Inflammatory macrophage treated with lipopolysaccharide for 1 hour (primary cell): ENCODE measurements around the gene ZNF665.
"Not testable (repeated sequence)": the region's sequence is repeated elsewhere in the genome, so short reads cannot be mapped to it uniquely, and the experiment has no call there.

Experiments
- DNase-seq, 2 donors: peaks; one replicate each; pipeline ENCODE4 v3.0.0-alpha.2; 2020 to 2022

Gene ZNF665

DNA sequence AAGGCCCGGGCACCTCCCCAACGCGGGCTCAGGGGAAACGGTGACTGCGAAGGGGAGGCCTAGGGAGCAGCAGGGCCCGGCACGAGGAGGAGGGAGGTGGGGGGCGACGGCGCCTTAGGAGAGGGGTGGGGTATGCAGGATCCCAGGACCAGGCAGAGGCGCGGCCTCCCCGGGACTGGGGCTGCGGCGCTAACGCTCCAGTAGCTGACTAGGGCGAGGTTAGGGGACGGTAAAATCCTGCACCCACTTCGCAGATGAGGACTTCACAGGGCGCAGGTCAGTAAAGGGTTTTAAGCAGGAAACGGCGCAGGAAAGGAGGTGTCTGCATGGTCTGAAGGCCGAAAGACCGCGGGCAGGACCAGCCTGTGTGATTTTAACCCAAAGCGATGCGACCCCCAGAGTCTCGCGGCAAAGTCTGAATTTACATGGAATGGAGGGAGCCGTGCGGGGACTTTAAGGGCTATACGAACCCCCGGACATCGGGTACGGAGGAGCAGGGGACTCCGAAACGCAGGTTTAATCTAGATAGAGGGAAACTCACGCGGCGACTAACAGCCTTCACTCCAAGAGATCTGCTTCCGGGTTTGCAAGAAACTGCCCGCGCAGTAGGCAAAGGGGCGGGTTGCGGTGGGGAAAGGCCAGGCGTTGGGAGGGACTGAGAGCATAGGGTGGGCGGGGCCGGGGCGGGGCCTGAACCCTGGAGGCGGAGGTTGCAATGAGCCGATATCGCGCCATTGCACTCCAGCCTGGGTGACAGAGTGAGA is at the start of gene ZNF665:
Gene ZNF665 (minus strand): TSS at position 588 of the 764 bp plus-strand sequence. CDS start 10,460 bp downstream, outside the sequence.
- DNase-seq, result peak; percentile 87 to 91

DNA sequence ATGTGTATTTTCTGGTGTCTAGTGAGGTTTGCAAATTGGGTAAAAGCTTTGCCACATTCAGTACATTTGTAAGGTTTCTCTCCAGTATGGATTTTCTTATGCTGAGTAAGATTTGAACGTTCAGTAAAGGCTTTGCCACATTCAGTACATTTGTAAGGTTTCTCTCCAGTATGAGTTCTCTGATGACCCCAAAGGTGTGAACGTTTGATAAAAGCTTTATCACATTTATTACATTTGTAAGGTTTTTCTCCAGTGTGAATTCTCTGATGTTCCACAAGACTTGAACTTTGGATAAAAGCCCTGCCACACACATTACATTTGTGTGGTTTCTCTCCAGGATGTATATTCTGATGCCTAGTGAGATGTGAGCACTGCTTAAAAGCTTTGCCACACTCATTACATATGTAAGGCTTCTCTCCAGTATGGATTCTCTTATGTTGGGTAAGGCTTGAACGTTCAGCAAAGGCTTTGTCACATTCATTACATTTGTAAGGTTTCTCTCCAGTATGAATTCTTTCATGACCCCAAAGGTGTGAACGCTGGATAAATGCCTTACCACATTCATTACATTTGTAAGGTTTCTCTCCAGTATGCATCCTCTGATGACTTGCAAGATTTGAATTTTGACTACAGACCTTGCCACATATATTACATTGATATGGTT is 44.1 kb upstream of the ZNF665 start:
- no peak for DNase-seq

DNA sequence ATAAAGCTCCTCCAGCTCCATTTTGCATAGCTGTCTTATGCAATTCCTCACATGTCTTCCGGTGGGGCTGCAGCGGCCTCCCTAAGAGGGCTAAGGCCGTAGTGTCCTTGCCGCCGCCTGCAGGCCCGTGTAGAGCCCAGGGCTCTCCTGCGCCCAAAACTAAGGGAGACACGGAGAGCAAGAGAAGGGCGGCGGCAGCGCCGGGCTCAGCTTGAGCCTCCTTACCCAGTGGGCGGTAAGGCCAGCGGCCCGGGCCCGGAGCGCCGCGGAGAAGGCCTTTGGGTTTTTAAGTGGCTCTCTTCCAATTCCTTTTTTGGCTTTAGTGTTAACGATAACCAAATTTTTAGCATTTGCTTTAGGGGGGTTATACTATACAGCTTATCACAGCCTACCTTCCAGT is 31.4 kb upstream of the ZNF665 start:
- DNase-seq, result no peak

DNA sequence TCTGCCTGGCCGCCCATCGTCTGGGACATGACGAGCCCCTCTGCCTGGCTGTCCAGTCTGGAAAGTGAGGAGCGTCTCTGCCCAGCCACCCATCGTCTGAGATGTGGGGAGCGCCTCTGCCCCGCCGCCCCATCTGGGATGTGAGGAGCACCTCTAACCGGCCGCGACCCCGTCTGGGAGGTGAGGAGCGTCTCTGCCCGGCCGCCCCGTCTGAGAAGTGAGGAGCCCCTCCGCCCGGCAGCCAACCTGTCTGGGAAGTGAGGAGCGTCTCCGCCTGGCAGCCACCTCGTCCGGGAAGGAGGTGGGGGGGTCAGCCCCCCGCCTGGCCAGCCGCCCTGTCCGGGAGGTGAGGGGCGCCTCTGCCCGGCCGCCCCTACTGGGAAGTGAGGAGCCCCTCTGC is 29.6 kb upstream of the ZNF665 start:
- not testable (repeated sequence) for DNase-seq

DNA sequence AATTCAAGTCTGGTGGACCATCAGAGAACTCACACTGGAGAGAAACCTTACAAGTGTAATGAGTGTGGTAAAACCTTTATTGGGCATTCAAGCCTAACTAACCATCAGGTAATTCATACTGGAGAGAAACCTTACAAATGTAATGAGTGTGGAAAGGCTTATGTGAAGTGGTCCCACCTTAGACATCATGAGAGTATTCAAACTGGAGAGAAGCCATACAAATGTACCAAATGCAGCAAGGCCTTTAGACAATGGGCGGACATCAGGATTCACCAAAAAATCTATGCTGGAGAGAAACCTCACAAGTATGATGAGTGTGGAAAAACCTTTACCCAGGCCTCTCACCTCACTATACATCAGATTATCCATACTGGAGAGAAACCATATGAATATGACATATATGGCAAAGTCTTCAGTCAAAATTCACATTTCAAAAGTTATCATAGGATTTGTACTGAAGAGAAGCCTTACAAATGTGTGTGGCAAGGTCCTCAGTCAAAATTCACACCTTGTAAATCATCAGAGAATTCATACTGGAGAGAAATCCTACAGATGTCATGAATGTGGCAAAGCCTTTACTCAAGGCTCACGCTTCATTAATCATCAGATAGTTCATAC is 19.7 kb upstream of the ZNF665 start:
- DNase-seq, result no peak

DNA sequence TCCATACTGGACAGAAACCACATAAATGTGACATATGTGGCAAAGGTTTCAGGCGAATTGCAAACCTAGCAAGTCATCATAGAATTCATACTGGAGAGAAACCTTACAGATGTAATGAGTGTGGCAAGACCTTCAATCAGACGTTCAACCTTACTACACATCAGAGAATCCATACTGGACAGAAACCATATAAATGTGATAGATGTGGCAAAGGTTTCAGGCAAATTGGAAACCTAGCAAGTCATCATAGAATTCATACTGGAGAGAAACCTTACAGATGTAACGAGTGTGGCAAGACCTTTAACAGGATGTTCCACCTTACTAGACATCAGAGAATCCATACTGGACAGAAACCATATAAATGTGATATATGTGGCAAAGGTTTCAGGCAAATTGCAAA is 18.4 kb upstream of the ZNF665 start:
- DNase-seq, result not testable (repeated sequence)

DNA sequence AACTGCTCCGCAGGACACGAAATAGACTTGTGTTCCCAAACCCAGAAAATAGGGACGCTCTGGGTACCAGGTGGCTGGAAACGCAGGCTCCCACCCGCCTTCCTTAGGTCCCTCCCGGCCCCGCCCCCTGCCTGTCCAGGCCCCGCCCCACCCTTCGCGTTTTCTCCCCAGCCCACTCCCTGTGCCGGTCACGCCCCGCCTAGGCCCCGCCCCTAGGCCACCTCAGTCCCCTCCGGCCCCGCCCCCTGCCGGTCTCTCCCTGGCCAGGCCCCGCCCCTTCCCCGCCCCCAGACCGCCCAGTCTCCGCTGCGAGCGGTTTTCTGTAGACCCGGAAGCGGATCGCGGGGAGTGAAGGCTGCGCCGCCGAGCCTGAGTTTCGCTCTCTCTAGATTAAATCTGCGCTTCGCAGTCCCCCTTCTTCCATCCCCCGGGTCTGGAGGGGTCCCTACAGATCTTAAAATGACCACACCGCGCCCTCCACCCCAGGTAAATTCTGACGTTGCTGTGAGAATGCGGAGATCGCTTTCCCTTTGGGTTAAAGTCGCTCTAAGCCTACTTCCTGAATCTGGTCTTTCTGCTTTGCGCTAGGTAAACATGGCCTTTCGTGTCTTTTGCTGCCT is 3.7 kb upstream of the ZNF665 start:
- DNase-seq, result peak; percentile 90 to 97

DNA sequence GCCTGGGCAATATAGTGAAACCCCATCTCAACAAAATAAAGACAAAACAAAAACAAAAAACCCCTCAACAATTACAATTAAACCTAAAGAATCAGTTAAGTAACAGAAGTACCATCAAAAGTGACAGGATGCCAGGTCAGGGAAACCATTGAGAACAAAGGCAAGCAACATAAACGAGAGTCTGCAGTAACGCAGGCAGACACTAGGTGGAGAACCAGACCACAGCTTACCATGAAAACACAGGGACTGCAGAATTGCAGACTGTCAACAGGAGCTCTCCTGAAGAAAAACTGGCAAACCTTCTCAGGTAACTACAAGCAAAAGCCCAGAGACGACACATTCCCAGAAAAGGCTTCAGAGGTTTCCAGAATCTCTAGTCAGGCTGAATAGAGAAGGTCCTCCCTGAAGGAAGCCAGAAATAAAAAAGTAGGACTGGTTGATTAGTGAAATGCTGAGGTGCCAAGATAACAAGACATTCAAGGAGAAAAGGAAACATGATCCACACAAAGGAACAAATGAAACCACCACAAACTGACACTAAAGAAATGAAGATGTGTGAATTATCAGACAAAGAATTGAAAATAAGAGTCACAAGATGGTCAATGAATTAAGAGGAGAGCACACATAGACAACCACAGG is 2.2 kb upstream of the ZNF665 start:
- peak; percentile 71 to 82 for DNase-seq

DNA sequence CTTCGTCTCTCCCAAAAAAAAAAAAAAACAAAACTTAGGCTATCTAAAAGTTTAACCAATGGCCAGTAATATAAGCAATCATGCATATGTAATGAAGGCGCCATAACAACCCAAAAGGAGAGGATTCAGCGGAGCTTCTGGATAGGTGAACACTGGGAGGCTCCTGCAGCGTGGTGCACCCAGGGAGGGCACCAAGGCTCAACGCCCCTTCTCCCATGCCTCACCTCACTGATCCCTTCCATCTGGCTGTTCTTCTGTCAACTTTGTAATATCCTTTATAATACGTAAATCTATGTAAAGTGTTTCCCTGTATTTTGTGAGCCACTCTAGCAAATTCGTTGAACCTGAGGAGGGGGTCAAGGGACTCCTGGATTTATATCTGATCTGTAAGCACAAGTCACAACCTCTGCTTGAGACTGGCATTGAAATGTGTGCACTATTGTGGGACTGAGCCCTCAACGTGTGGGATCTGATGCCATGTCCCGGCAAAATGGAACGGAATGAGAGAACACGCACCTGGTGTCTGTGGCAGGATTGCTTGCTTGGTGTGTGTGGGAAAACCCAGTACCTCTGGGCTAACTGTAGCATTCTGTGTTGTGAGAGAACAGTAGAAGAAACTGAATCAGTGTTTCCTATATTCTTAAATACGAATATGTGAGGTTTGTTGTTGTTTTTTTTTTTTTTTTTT is 521 bp upstream of the ZNF665 start:
- no peak for DNase-seq

DNA sequence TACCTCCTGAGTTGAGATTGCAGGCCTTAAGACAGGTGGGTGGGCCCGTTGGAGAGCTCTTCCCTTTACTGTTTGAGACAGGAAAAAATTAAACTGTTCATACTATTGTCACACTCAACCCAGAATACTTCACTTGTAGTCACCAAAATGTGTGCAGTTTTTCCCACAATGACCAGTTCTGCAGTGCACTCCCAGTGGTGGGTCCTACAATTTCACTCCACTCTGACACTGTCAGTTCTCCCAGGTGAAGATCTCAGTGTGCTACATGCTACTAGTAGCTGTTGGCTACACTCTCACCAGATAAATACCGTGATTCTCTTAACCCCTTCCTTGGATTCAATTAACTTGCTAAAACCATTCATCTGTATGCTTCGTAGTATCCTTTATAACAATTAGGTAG is 2.9 kb downstream of the ZNF665 start:
- no peak for DNase-seq

DNA sequence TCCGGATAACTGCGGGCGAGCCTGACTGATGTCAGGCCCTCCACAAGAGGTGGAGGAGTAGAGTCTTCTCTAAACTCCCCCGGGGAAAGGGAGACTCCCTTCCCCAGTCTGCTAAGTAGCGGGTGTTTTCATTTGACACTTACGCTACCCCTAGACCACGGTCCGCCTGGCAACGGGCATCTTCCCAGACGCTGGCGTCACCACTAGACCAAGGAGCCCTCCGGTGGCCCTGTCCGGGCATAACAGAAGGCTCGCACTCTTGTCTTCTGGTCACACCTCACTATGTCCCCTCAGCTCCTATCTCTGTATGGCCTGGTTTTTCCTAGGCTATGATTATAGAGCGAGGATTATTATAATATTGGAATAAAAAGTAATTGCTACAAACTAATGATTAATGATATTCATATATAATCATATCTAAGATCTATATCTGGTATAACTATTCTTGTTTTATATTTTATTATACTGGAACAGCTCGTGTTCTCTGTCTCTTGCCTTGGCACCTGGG is 3.4 kb downstream of the ZNF665 start:
- DNase-seq, result not testable (repeated sequence)

DNA sequence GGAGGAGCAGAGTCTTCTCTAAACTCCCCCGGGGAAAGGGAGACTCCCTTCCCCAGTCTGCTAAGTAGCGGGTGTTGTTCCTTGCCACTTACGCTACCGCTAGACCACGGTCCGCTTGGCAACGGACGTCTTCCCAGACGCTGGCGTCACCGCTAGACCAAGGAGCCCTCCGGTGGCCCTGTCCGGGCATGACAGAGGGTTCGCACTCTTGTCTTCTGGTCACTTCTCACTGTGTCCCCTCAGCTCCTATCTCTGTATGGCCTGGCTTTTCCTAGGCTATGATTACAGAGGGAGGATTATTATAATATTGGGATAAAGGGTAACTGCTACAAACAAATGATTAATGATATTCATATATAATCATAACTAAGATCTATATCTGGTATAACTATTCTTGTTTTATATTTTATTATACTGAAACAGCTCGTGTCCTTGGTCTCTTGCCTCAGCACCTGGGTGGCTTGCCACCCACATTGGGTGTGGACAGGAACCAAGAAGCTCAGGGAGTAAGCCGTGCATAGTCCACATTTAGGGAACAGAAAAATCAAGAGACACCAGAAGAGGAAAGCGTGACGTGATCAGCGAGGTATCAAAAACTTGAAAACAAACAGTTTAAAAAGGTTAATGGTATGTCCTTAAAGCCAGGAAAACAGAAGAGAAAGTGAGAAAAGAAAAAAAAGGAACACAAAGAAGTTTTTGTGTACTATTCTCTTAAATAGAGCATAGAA is 7.8 kb downstream of the ZNF665 start:
- DNase-seq, result not testable (repeated sequence)

DNA sequence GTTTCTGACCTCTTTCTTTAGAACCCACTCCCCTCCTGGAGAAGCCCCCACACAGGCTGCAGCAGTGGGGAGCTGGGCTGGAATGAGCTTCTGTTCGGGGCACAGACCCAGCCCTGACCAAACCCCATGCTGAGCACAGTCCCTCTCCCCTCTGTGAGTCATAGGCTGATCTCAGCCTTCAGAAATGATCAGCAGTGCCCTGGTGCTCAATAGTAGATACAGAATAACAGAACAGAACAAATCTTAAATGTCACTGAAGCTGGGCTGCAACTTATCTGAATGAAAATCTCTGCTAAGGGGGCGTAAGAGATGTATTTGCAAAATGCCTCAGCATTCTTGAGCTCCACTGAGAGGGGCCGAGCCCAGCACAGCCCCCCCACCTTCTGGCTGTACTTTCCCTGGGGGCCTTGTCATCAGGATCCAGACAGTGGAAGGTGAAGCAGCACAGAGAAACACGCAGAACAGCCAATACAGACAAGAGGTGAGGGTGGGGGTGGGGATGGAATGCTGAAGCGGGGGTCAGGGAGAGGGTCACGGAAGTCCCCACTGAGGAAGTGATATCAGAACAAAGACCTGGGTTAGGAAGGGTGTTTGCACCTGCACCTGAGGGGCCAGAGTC is 9.9 kb downstream of the ZNF665 start:
- no peak for DNase-seq

DNA sequence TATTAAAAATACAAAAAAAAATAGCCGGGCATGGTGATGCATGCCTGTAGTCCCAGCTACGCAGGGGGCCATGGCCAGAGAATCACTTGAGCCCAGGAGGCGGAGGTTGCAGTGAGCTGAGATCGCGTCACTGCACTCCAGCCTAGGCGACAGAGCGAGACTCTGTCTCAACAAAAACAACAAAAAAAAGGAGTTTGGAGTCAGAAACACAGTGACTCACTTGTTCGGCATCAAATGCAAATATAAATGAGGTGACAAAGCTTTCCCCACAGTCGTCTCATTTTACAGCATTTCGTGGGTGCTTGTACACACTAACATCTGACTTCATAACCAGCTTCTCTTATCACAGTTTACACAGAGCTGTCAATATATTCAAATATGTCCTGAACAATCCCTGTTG is 11.0 kb downstream of the ZNF665 start:
- no peak for DNase-seq

DNA sequence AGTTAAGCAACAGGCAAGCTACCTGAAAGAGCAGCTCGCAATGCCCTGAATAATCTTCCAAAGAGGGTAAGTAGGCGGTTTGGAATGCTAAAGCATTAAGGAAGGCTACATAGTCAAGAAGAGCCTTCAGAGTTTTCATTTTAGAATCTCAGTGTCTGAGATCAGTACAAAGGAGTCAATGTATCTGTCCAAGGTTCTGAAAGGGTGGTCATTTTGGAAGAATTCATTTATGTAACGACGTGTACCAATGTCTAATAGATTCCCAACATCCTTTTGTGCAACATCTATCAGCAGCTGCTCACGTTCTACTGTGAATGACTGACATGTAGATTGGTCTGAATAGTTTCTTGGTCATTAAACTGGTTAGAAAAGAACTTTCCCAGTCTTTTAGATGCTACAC is 15.2 kb downstream of the ZNF665 start:
- DNase-seq, result no peak

DNA sequence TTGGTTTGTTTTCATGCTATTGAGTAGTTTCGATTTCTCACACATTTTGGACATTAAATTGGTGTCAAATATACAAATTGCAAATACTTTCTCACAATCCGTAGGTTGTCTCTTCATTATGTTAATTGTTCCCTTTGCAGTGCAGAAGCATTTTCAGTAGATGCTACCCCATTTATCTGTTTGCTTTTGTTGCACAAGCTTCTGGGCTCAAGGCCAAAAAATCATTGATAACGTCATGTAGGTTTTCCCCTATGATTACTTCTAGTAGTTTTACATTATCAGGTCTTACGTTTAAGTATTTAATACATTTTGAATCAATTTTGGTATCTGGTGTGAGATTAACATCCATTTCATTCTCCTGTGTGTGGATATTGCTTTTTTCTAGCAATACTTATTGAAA is 20.3 kb downstream of the ZNF665 start:
- no peak for DNase-seq

DNA sequence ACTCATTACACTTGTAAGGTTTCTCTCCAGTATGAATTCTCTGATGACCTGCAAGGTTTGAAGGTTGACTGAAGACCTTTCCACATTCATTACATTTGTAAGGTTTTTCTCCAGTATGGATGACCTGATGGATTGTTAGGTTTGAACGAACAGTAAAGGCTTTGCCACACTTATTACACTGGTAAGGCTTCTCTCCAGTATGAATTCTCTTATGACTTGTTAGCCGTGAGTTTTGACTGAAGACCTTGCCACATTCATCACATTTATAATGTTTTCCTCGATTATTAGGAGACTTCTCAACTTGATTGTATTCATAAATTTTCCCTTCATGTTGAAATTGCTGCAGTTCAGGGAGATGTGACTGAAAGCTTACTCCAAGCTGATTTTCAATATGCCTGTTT is 27.5 kb downstream of the ZNF665 start:
- no peak for DNase-seq

DNA sequence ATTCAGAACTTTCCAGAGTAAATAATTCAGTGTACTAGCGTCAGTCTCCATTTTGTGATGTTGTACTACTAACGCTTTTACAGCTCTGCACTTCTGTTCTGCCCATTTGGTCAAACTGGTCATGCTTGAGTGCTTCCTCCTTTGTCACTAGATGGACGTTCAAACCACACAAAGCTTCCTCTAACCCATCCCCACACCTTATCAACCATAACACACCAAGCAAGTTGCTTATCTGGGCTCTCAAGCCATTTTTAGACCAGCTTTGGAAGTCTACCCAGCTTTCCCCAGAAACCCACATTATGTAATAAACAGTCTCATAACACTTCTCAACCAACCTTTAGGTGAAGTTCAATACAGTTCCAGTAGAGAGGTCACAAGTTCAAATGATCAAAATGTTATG is 32.0 kb downstream of the ZNF665 start:
- no peak for DNase-seq

DNA sequence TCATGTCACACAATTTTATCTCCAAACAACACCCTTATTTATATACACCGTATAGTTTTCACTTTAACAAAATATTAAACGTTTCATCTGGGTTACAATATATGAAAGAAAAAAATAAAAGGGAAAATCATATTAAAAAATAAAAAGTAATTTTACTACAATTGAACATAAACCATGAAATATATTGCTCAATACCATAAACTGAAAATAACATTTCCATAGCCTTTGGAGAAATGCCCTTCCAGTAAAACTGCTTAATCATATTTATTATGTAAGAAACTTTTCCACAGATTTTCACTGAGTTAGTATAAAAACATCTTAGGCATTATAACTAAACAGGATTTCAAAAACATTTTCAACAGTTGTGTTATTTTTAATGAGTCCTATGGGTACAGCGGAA is 32.8 kb downstream of the ZNF665 start:
- no peak for DNase-seq

DNA sequence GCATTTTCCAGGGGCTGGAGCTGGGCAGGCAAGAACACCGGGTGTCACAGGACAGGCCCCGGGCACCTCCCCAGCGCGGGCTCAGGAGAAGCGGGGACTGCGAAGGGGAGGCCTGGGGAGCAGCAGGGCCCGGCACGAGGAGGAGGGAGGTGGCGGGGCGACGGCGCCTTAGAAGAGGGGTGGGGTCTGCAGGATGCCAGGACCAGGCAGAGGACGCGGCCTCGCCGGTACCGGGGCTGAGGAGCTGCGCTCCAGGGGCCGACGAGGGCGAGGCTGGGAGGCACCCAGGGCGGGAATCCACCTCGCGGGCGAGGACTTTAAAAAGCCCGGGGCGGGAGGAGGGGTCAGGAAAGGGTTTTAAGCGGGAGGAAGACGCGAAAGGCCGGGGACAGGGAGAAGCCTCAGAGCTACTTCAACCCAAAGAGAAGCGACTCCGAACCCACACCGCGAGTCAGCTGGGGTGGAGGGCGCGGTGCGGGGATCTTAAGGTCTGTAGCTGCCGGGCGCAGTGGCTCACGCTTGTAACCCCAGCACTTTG is 35.0 kb downstream of the ZNF665 start:
- DNase-seq, result peak; percentile 28 to 41

DNA sequence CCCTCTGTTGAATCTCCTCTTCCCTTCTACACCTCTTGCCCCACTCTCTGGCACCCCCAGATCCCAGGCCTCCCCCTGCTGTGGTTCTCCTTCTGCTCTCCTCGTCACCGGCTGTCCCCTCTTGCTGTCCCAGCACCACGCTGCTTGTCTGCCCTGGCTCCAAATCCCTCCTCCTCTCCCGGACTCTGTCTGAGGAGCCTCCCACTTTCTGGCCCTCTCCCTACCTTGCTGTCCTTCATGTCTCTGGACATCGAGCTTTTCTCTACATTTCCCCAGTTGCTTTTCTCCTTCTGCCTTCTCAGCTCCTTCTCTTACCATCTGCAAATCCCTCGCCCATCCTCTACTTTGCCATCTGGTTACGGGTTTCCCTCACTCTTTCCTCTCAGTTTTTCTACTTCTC is 35.5 kb downstream of the ZNF665 start:
- no peak for DNase-seq
